Lower leg skin (tissue), 3 donors: ENCODE measurements around the gene NT5DC1.

Experiments used
- CTCF ChIP-seq, 3 donors: fragments of 450-650 bp; IDR thresholded peaks; one replicate each; pipeline ENCODE4 v1.5.1; 2016; ENCODE audit warnings: antibody characterized with exemption in 3 of 3, mild to moderate bottlenecking in 3 of 3, moderate library complexity in 2 of 3
- POLR2A ChIP-seq, 2 donors: fragments of 450-650 bp; IDR thresholded peaks; one replicate each; pipeline ENCODE4 v1.6.1; 2016 to 2017; ENCODE audit warnings: antibody characterized with exemption in 2 of 2, mild to moderate bottlenecking in 1 of 2, moderate library complexity in 1 of 2

- TF ChIP-seq CTCF (IDR thresholded peaks at IDR 0.05) (no peak), POLR2A (IDR thresholded peaks at IDR 0.05) (no peak)
Measured at GRCh38 chr6:116084284-116084683, 16.4 kb upstream of the NT5DC1 start.
